Gastrocnemius medialis (tissue), 4 donors: ENCODE measurements around the gene PKLR.

ENCODE experiments used
- CTCF ChIP-seq, 5 experiments: fragments of 450-650 bp in 3 of 5; fragments of 200-600 bp in 2 of 5; sonication (generic) in 2 of 5; IDR thresholded peaks in 4 of 5; conservative IDR thresholded peaks in 1 of 5; 1 replicate in 4 of 5; 2 replicates in 1 of 5; pipeline ENCODE4 v1.5.1; 2016 to 2019; ENCODE audit warnings: antibody characterized with exemption in 5 of 5, mild to moderate bottlenecking in 3 of 5, moderate library complexity in 3 of 5
- POLR2A ChIP-seq, 2 donors: fragments of 450-650 bp; IDR thresholded peaks; one replicate each; pipeline ENCODE4 v1.6.1; 2017; ENCODE audit warnings: antibody characterized with exemption in 2 of 2, mild to moderate bottlenecking in 2 of 2, moderate library complexity in 2 of 2

- TF ChIP-seq POLR2A (IDR thresholded peaks at IDR 0.05) (no peak), CTCF (IDR thresholded peaks at IDR 0.05 in 4 of 5, conservative IDR thresholded peaks at IDR 0.05 in 1 of 5) (no peak)
Observed at GRCh38 chr1:155294520-155295182, 6.6 kb downstream of the PKLR start.
